ENCODE results near the gene CPZ.

DNA sequence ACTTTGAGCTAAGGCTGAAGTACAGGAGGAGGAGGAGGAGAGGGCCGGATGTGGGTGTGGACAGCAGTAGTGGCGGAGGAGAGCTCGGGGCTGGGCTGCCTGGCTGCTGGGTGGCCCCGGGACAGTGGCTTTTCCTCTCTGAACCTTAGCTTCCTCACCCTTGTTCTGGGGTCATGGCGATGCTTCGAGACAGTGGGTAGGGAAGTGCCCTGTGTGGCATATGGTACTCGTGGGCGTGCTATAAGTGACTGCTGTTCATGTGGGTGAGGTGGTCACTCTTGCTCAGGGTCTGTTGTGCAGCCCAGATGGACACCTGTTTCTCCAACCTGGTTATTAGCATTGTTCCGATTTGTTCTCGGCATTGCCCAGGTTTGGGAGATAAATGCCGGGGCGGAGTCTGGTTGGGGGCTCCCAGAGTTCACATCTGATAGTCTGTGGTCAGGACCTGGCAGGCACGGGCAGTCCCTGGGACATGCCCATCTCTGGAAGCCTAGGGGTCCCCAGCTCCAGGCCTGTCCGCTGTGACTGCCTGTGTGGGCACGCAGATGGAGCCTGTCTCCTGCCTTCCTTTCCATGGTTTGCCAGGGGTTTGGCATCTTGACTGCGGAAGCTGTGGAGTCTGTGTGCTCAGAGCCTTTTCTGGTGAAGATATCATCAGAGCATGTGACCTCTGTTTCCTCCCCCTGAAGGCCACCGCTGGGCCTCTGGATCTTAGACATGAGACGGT, 4.9 kb upstream of the CPZ start:
- TF ChIP-seq JUN (CRISPR knock-in tag; IDR thresholded peaks at IDR 0.05) = no peak
- no peak for TF ChIP-seq ELF4 (CRISPR knock-in tag; IDR thresholded peaks at IDR 0.05; ENCODE audit: low read depth)
- TF ChIP-seq, protein P1, sequence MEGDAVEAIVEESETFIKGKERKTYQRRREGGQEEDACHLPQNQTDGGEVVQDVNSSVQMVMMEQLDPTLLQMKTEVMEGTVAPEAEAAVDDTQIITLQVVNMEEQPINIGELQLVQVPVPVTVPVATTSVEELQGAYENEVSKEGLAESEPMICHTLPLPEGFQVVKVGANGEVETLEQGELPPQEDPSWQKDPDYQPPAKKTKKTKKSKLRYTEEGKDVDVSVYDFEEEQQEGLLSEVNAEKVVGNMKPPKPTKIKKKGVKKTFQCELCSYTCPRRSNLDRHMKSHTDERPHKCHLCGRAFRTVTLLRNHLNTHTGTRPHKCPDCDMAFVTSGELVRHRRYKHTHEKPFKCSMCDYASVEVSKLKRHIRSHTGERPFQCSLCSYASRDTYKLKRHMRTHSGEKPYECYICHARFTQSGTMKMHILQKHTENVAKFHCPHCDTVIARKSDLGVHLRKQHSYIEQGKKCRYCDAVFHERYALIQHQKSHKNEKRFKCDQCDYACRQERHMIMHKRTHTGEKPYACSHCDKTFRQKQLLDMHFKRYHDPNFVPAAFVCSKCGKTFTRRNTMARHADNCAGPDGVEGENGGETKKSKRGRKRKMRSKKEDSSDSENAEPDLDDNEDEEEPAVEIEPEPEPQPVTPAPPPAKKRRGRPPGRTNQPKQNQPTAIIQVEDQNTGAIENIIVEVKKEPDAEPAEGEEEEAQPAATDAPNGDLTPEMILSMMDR (IDR thresholded peaks at IDR 0.05) = no peak
- TF ChIP-seq CREB1 (CRISPR knock-in tag; IDR thresholded peaks at IDR 0.05) = no peak
- TF ChIP-seq, protein P2, sequence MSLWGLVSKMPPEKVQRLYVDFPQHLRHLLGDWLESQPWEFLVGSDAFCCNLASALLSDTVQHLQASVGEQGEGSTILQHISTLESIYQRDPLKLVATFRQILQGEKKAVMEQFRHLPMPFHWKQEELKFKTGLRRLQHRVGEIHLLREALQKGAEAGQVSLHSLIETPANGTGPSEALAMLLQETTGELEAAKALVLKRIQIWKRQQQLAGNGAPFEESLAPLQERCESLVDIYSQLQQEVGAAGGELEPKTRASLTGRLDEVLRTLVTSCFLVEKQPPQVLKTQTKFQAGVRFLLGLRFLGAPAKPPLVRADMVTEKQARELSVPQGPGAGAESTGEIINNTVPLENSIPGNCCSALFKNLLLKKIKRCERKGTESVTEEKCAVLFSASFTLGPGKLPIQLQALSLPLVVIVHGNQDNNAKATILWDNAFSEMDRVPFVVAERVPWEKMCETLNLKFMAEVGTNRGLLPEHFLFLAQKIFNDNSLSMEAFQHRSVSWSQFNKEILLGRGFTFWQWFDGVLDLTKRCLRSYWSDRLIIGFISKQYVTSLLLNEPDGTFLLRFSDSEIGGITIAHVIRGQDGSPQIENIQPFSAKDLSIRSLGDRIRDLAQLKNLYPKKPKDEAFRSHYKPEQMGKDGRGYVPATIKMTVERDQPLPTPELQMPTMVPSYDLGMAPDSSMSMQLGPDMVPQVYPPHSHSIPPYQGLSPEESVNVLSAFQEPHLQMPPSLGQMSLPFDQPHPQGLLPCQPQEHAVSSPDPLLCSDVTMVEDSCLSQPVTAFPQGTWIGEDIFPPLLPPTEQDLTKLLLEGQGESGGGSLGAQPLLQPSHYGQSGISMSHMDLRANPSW (CRISPR knock-in tag; conservative IDR thresholded peaks at IDR 0.05; ENCODE audit: low read depth) = no peak
- TF ChIP-seq, protein P3, sequence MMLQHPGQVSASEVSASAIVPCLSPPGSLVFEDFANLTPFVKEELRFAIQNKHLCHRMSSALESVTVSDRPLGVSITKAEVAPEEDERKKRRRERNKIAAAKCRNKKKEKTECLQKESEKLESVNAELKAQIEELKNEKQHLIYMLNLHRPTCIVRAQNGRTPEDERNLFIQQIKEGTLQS (CRISPR knock-in tag; conservative IDR thresholded peaks at IDR 0.05) = no peak
- no peak for TF ChIP-seq ESRRA (CRISPR knock-in tag; IDR thresholded peaks at IDR 0.05; ENCODE audit: borderline replicate concordance)
- TF ChIP-seq, protein P4, sequence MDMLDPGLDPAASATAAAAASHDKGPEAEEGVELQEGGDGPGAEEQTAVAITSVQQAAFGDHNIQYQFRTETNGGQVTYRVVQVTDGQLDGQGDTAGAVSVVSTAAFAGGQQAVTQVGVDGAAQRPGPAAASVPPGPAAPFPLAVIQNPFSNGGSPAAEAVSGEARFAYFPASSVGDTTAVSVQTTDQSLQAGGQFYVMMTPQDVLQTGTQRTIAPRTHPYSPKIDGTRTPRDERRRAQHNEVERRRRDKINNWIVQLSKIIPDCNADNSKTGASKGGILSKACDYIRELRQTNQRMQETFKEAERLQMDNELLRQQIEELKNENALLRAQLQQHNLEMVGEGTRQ (CRISPR knock-in tag; IDR thresholded peaks at IDR 0.05) = no peak
- no peak for TF ChIP-seq ZNF232 (CRISPR knock-in tag; IDR thresholded peaks at IDR 0.05)
- TF ChIP-seq, protein P5, sequence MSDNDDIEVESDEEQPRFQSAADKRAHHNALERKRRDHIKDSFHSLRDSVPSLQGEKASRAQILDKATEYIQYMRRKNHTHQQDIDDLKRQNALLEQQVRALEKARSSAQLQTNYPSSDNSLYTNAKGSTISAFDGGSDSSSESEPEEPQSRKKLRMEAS (CRISPR knock-in tag; IDR thresholded peaks at IDR 0.05) = no peak
- no peak for TF ChIP-seq CREM (CRISPR knock-in tag; IDR thresholded peaks at IDR 0.05)
